Spinal cord (tissue), 10 donors: Measurements from ENCODE around the gene MTA1. TPM values are rescaled to one million over a fixed set of nuclear protein-coding genes. Genes with fewer than 3 reads are reported as not detected.

ENCODE experiments used
- DNase-seq, 6 donors: peaks; one replicate each; pipeline versions ENCODE4 v3.0.0 to v3.0.0-alpha.2; 2013 to 2015; ENCODE audit warnings: low spot score in 6 of 6, low read depth in 4 of 6
- H3K27ac ChIP-seq: one replicate; pipeline ENCODE4 v1.5.1; 2013; ENCODE audit warnings: low read depth, low read length, control low read depth
- H3K27me3 ChIP-seq: one replicate; pipeline ENCODE4 v1.6.1; 2013; ENCODE audit warnings: low read length; ENCODE audit not compliant: control insufficient read depth, insufficient read depth
- H3K36me3 ChIP-seq: one replicate; pipeline ENCODE4 v1.6.1; 2013; ENCODE audit warnings: low read length; ENCODE audit not compliant: control insufficient read depth, insufficient read depth
- H3K4me1 ChIP-seq: one replicate; pipeline ENCODE4 v1.6.1; 2013; ENCODE audit warnings: low read length; ENCODE audit not compliant: control insufficient read depth, insufficient read depth
- H3K4me3 ChIP-seq: one replicate; pipeline ENCODE4 v1.5.1; 2013; ENCODE audit warnings: low read depth, low read length, control low read depth
- H3K9me3 ChIP-seq: one replicate; pipeline ENCODE4 v1.6.1; 2013; ENCODE audit warnings: low read length; ENCODE audit not compliant: control insufficient read depth, insufficient read depth
- WGBS: methylation state at CpG from one replicate; pipeline ENCODE4 v1.1.5; 2013; ENCODE audit warnings: missing lambda C conversion rate; ENCODE audit not compliant: insufficient coverage; 5-methylcytosine and 5-hydroxymethylcytosine counted together
- polyA plus RNA-seq, 2 donors: library from polyadenylated mRNA; unstranded; fragments of 120-200 nt; gene quantifications; one replicate each; pipeline ENCODE4 v1.2.1, GENCODE V29; 2013; ENCODE audit not compliant: insufficient read length in 2 of 2
- total RNA-seq, 2 donors: library from RNA; depleted of rRNA in 1 of 2; stranded (reverse); fragments of 120-200 nt in 1 of 2; fragments of >200 nt in 1 of 2; gene quantifications; one replicate each; pipeline versions ENCODE4 v1.2.3 to v1.2.4, GENCODE V29; 2013 to 2014
- donor health status: healthy.

The MTA1 gene
- total and polyA plus RNA-seq, 4 donors: 40.9 to 202 (median 126) TPM

DNA sequence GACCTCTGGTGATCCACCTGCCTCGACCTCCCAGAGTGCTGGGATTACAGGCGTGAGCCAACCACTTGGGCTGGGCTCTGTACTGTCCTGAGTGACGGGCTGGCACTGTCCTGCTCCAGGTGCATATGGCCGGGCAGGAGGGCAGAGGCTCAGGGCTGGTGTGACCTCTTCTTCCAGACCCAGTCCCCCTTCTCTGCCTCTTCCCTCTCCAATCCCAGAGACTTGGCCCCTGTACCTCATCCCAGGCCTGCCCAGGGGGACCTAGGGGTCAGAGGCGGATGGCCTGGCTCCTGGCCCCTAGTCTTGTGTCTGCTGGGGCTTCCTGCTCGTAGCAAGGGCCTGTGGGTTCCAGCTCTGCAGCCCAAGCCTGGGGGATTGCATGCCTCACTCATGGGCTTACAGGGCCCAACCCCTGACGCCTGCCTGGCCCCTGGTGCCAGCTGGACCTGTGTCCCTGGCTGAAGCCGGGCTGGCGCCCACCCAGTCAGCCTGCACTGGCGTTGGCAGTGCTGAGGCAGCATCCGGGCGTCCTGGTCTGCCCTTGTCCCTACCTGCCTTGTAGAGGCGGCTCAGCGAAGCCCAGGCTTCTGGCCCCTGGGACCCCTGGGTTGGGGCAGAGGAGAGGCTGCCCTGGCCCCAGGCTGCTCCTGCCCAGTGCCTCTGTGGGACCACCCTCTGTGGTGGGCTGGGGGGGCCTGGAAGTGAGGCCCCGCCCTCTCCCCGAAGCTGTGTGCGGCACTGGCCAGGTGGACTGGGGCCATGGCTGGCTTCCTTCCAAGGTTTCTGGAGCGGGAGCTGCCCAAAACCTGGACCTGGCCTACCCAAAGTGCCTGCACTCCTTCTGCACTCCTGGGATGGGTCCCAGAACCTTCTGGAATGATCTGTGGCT lies 75.7 kb downstream of the MTA1 start:
- Histone ChIP-seq H3K27ac (no peak overlapping the region), H3K9me3 (no peaks in the 10 kb centered on the region), H3K27me3 (no peaks in the 10 kb centered on the region), H3K4me1 (peaks cover 39% of the 10 kb centered on the region), H3K4me3 (no peak overlapping the region), H3K36me3 (peaks cover 77% of the 10 kb centered on the region)
- 88% methylated on average over 18 of the region's 18 CpGs for WGBS
- DNase-seq: peak in 1 of 6 donors; percentile 4

DNA sequence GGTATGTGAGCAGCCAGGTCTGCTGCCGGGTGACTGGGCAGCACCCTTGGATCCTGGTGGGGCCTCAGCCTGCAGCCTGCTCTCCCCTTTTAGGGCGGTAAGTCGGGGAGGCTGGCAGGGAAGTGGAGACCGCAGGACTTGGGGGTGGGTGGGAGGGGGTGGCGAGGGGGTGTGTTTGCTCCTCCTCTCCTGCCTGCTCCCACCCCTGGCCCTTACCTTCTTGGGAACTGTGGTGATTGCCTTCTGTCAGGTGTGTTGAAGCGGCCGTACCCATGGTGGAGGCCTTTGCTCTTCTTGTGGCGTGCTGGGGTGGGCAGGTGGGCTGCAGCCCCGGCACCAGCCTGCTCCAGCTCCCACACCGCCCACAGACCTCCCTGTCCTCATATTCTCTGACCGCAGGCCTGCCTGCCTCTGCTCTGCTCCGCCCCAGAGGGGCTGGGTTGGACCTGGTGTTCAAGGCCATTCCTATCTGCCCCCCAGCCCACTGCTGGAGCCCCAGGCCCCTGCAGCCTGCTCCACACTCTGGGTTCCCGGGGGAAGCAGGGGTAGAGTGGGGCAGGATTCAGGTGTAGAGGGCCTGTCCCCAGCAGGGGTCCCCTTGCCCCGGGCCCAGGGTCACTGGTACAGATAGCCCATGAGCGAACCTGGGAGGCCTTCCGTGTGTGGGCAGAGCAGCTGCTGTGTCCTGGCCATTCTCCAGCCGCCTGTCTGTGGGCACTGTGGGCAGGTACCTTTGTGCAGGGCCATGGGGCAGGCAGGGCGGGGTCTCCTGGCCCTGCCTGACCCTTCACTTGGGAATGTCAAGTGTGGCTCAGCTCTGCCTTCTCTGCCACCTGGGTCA lies 76.6 kb downstream of the MTA1 start:
- H3K4me1 ChIP-seq: peaks cover 44% of the 10 kb centered on the region
- peak in 1 of 6 donors; percentile 1 for DNase-seq
- no peak overlapping the region for H3K27ac ChIP-seq
- no peak overlapping the region for H3K4me3 ChIP-seq
- no peaks in the 10 kb centered on the region for H3K27me3 ChIP-seq
- 90% methylated on average over 12 of the region's 18 CpGs for WGBS
- H3K36me3 ChIP-seq: peaks cover 78% of the 10 kb centered on the region
- H3K9me3 ChIP-seq: no peaks in the 10 kb centered on the region

GRCh38 chr14:105496831-105497591 lies 77.4 kb downstream of the MTA1 start:
- Histone ChIP-seq H3K9me3 (no peaks in the 10 kb centered on the region), H3K27ac (no peak overlapping the region), H3K36me3 (peaks cover 77% of the 10 kb centered on the region), H3K4me1 (peaks cover 37% of the 10 kb centered on the region), H3K27me3 (no peaks in the 10 kb centered on the region), H3K4me3 (no peak overlapping the region)
- no peak for DNase-seq
- WGBS: 96% methylated on average over 27 of the region's 32 CpGs

DNA sequence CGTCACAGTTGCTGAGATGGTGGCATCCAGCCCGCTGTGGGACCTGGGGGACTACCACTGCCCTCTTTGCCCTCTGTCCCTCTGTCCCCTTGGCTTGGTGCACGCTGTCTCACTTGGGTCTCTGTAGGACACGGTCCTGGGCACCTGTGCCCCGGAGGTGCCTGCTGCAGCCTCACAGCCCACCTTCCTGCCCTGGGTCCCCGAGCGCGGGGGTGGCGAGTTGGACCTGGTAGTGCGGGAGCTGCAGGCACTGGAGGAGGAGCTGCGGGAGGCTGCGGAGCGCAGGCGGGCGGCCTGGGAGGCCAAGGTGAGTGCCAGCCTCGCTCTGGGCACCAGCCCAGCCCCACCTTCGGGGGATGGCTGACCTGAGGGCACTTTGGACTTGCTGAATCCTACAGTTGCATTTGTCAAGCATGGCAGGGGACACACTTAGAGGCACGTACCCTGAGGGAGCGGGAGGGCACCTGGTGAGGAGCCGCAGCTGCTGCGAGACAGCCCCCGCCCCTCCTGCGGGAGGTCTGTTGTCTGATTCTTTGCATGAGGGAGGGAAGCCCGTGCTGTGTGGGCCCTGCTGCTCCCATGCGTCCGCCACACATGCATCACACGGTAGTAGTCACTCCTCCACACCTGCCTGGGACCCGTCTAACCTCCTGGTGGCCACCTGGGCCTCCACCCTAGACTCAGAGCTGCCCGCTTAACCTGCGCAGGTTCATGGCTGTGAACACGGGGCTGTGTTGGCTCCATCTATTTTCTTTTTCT lies 78.2 kb downstream of the MTA1 start:
- Histone ChIP-seq H3K36me3 (peaks cover 68% of the 10 kb centered on the region), H3K4me3 (no peak overlapping the region), H3K4me1 (peaks cover 30% of the 10 kb centered on the region), H3K27me3 (no peaks in the 10 kb centered on the region), H3K9me3 (no peaks in the 10 kb centered on the region), H3K27ac (peak overlapping the region; percentile 91)
- 92% methylated on average over 31 of the region's 31 CpGs for WGBS
- peak in 1 of 6 donors; percentile 2 for DNase-seq

DNA sequence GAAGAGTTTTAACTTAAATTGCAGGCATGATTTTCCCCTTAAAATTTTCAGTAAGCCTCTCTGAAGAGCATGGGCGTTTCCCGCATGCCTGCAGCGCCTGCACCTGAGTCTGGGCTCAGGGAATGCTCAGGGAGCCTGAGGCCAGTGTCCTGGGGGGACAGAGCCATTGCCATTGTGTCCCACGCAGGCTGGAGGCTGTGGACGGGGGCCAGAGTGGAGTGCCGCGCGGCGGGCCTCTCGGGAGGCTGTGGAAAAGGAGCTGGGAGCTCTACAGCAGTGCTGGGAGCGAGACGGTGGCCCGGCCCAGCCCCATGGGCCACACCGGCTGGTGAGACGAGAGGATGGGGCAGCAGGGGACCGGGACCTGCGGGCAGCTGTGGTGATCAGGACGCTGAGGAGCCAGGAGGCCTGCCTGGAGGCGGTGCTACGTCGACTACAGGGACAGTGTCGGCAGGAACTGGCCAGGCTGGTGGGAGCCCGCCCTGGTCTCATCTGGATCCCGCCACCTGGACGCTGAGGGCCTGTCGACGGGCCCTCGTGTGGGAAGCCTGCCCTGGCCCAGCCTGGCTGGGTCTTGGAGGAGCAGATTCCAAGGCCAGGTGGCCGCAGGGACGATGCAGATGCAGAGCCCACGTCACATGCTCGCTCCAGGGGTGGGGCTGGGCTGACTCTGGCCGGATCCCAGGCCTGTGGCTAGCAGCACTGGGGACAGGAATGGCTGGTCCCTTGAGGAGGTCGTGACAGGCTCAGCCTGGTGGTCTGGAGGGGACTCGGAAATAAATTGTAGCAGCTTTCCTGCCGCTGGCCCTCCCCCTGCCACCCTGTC lies 79.0 kb downstream of the MTA1 start:
- H3K36me3 ChIP-seq: peaks cover 60% of the 10 kb centered on the region
- H3K4me3 ChIP-seq: no peak overlapping the region
- WGBS: 67% methylated on average over 36 of the region's 36 CpGs
- peak overlapping the region; percentile 91 for H3K27ac ChIP-seq
- no peaks in the 10 kb centered on the region for H3K27me3 ChIP-seq
- no peaks in the 10 kb centered on the region for H3K9me3 ChIP-seq
- H3K4me1 ChIP-seq: peaks cover 30% of the 10 kb centered on the region
- no peak for DNase-seq

- Histone ChIP-seq H3K4me1 (peaks cover 35% of the 10 kb centered on the region), H3K9me3 (no peaks in the 10 kb centered on the region), H3K4me3 (no peak overlapping the region), H3K27ac (peak overlapping the region; percentile 91), H3K36me3 (peaks cover 55% of the 10 kb centered on the region), H3K27me3 (no peaks in the 10 kb centered on the region)
- WGBS: 43% methylated on average over 27 of the region's 27 CpGs
- DNase-seq: peak in 2 of 6 donors; percentile 76 to 84
These were observed 79.8 kb downstream of the MTA1 start for GRCh38 chr14:105499256-105500035.

DNA sequence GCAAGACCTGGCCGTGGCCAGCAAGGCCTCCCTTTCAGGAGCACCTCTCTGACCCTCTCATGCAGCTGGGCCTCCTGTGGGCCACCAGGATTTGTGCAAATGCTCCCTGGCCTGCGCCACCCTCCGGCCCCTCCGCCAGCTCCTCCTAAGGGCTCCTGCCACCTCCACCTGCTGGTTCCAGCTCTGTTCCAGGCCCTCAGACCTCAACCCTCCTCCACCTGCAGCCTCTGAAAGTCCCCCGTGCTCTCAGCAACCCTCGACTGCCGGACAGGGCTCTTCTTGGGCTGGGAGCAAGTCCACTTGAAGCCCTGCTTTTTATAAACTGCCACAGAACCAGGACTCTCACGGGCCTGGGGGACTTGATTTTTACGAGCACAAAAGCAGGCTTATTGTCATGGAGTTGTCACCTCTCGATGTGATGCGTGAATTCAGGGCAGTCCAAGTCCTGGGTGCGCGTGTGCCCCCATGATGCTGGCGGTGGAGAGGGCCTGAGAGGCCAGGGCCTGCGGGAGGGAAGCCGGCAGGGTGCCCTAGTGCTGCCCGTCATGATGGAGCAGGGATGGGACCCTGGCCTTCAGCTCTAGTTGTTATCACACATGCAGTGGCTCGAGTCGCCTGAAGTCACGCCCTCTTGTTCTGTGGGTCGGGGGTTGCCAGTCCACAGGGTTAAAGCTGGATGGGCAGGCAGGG lies 80.6 kb downstream of the MTA1 start:
- Histone ChIP-seq H3K27ac (peak overlapping the region; percentile 91), H3K9me3 (no peaks in the 10 kb centered on the region), H3K4me1 (peaks cover 41% of the 10 kb centered on the region), H3K4me3 (no peak overlapping the region), H3K36me3 (peaks cover 51% of the 10 kb centered on the region), H3K27me3 (no peaks in the 10 kb centered on the region)
- DNase-seq: no peak
- WGBS: 79% methylated on average over 21 of the region's 21 CpGs
